ENCODE measurements around the gene SERGEF. TPM values are rescaled to one million over a fixed set of nuclear protein-coding genes. Genes with fewer than 3 reads are reported as not detected.

SERGEF gene
- total RNA-seq, 3 donors from 2014 or later: 17.6 to 22.5 (median 18.6) TPM

- ATAC-seq (no peak), DNase-seq (no peak)
- Mint-ChIP-seq H3K9me3 (no peaks in the 10 kb centered on the region), H3K4me3 (no peak overlapping the region), H3K36me3 (ENCODE audit: insufficient read depth) (peaks cover 42% of the 10 kb centered on the region), H3K4me1 (ENCODE audit: low read depth) (no peaks in the 10 kb centered on the region), H3K27me3 (ENCODE audit: low read depth) (no peaks in the 10 kb centered on the region)
Observed at GRCh38 chr11:17986007-17986710, 26.7 kb downstream of the SERGEF start.

GRCh38 chr11:17985517-17985916, 27.3 kb downstream of the SERGEF start:
- DNase-seq (no peak), ATAC-seq (no peak)
- no peaks in the 10 kb centered on the region for H3K9me3 Mint-ChIP-seq
- no peak overlapping the region for H3K4me3 Mint-ChIP-seq
- H3K36me3 Mint-ChIP-seq (ENCODE audit: insufficient read depth): peaks cover 42% of the 10 kb centered on the region
- H3K4me1 Mint-ChIP-seq (ENCODE audit: low read depth): no peaks in the 10 kb centered on the region
- H3K27me3 Mint-ChIP-seq (ENCODE audit: low read depth): no peaks in the 10 kb centered on the region

- Mint-ChIP-seq H3K36me3 (ENCODE audit: insufficient read depth) (peaks cover 43% of the 10 kb centered on the region), H3K4me3 (no peak overlapping the region)
- ATAC-seq: no peak
Observed at GRCh38 chr11:17983569-17983968, 29.3 kb downstream of the SERGEF start.

GRCh38 chr11:17979770-17980371, 33.0 kb downstream of the SERGEF start:
- DNase-seq (peak; percentile 14), ATAC-seq (peak in 1 of 2 donors; percentile 30)
- Mint-ChIP-seq H3K4me3 (no peak overlapping the region), H3K9me3 (no peaks in the 10 kb centered on the region), H3K36me3 (ENCODE audit: insufficient read depth) (peaks cover 40% of the 10 kb centered on the region), H3K27me3 (ENCODE audit: low read depth) (no peaks in the 10 kb centered on the region), H3K4me1 (ENCODE audit: low read depth) (peaks cover 4% of the 10 kb centered on the region)

More at GRCh38 chr11:17983569-17983968, 29.3 kb downstream of the SERGEF start:
- DNase-seq: no peak
- Mint-ChIP-seq H3K4me1 (ENCODE audit: low read depth) (peaks cover 4% of the 10 kb centered on the region), H3K9me3 (no peaks in the 10 kb centered on the region), H3K27me3 (ENCODE audit: low read depth) (no peaks in the 10 kb centered on the region)

- Mint-ChIP-seq H3K9me3 (no peaks in the 10 kb centered on the region), H3K36me3 (ENCODE audit: insufficient read depth) (peaks cover 32% of the 10 kb centered on the region), H3K27me3 (ENCODE audit: low read depth) (no peaks in the 10 kb centered on the region), H3K4me3 (no peak overlapping the region), H3K4me1 (ENCODE audit: low read depth) (peaks cover 4% of the 10 kb centered on the region)
- ATAC-seq (no peak), DNase-seq (no peak)
Observed at GRCh38 chr11:17978553-17979287, 34.1 kb downstream of the SERGEF start.

GRCh38 chr11:17976651-17977050, 36.2 kb downstream of the SERGEF start:
- Mint-ChIP-seq H3K36me3 (ENCODE audit: insufficient read depth) (peaks cover 40% of the 10 kb centered on the region), H3K4me3 (no peak overlapping the region), H3K4me1 (ENCODE audit: low read depth) (peaks cover 4% of the 10 kb centered on the region), H3K9me3 (peaks cover under 1% of the 10 kb centered on the region), H3K27me3 (ENCODE audit: low read depth) (no peaks in the 10 kb centered on the region)
- no peak for DNase-seq
- ATAC-seq: no peak

GRCh38 chr11:17974246-17974645, 38.6 kb downstream of the SERGEF start:
- Mint-ChIP-seq H3K9me3 (peaks cover 3% of the 10 kb centered on the region), H3K36me3 (ENCODE audit: insufficient read depth) (peaks cover 48% of the 10 kb centered on the region), H3K4me3 (no peak overlapping the region), H3K27me3 (ENCODE audit: low read depth) (no peaks in the 10 kb centered on the region), H3K4me1 (ENCODE audit: low read depth) (no peaks in the 10 kb centered on the region)
- ATAC-seq (no peak), DNase-seq (no peak)

GRCh38 chr11:17972987-17973386, 39.9 kb downstream of the SERGEF start:
- DNase-seq (no peak), ATAC-seq (no peak)
- H3K36me3 Mint-ChIP-seq (ENCODE audit: insufficient read depth): peaks cover 49% of the 10 kb centered on the region
- peaks cover 3% of the 10 kb centered on the region for H3K9me3 Mint-ChIP-seq
- no peaks in the 10 kb centered on the region for H3K4me1 Mint-ChIP-seq (ENCODE audit: low read depth)
- H3K27me3 Mint-ChIP-seq (ENCODE audit: low read depth): no peaks in the 10 kb centered on the region
- no peak overlapping the region for H3K4me3 Mint-ChIP-seq

GRCh38 chr11:17968206-17968605, 44.6 kb downstream of the SERGEF start:
- H3K4me1 Mint-ChIP-seq (ENCODE audit: low read depth): no peaks in the 10 kb centered on the region

GRCh38 chr11:17967661-17968060, 45.2 kb downstream of the SERGEF start:
- DNase-seq (no peak), ATAC-seq (no peak)
- Mint-ChIP-seq H3K36me3 (ENCODE audit: insufficient read depth) (peaks cover 45% of the 10 kb centered on the region), H3K4me1 (ENCODE audit: low read depth) (no peaks in the 10 kb centered on the region), H3K27me3 (ENCODE audit: low read depth) (no peaks in the 10 kb centered on the region), H3K9me3 (peaks cover 3% of the 10 kb centered on the region), H3K4me3 (no peak overlapping the region)

More at GRCh38 chr11:17968206-17968605, 44.6 kb downstream of the SERGEF start:
- H3K4me3 Mint-ChIP-seq: no peak overlapping the region
- H3K27me3 Mint-ChIP-seq (ENCODE audit: low read depth): no peaks in the 10 kb centered on the region
- ATAC-seq: no peak
- no peak for DNase-seq
- peaks cover 50% of the 10 kb centered on the region for H3K36me3 Mint-ChIP-seq (ENCODE audit: insufficient read depth)
- H3K9me3 Mint-ChIP-seq: peaks cover 3% of the 10 kb centered on the region

- H3K27me3 Mint-ChIP-seq (ENCODE audit: low read depth): no peaks in the 10 kb centered on the region
- no peaks in the 10 kb centered on the region for H3K4me1 Mint-ChIP-seq (ENCODE audit: low read depth)
- no peak for ATAC-seq
- no peak overlapping the region for H3K4me3 Mint-ChIP-seq
- no peaks in the 10 kb centered on the region for H3K9me3 Mint-ChIP-seq
- no peak for DNase-seq
- H3K36me3 Mint-ChIP-seq (ENCODE audit: insufficient read depth): peaks cover 61% of the 10 kb centered on the region
Observed at GRCh38 chr11:17960091-17960490, 52.8 kb downstream of the SERGEF start.

- H3K4me1 Mint-ChIP-seq (ENCODE audit: low read depth): no peaks in the 10 kb centered on the region
- DNase-seq (no peak), ATAC-seq (no peak)
- peaks cover 66% of the 10 kb centered on the region for H3K36me3 Mint-ChIP-seq (ENCODE audit: insufficient read depth)
- no peak overlapping the region for H3K4me3 Mint-ChIP-seq
- no peaks in the 10 kb centered on the region for H3K9me3 Mint-ChIP-seq
- H3K27me3 Mint-ChIP-seq (ENCODE audit: low read depth): no peaks in the 10 kb centered on the region
Observed at GRCh38 chr11:17958446-17958845, 54.4 kb downstream of the SERGEF start.

GRCh38 chr11:17954395-17955252, 58.2 kb downstream of the SERGEF start:
- no peak for ATAC-seq
- peaks cover 79% of the 10 kb centered on the region for H3K36me3 Mint-ChIP-seq (ENCODE audit: insufficient read depth)

GRCh38 chr11:17952487-17952886, 60.4 kb downstream of the SERGEF start:
- Mint-ChIP-seq H3K36me3 (ENCODE audit: insufficient read depth) (peaks cover 81% of the 10 kb centered on the region), H3K4me3 (no peak overlapping the region), H3K27me3 (ENCODE audit: low read depth) (no peaks in the 10 kb centered on the region), H3K4me1 (ENCODE audit: low read depth) (no peaks in the 10 kb centered on the region), H3K9me3 (no peaks in the 10 kb centered on the region)
- DNase-seq: no peak
- ATAC-seq: no peak

More at GRCh38 chr11:17954395-17955252, 58.2 kb downstream of the SERGEF start:
- H3K9me3 Mint-ChIP-seq: no peaks in the 10 kb centered on the region
- no peak for DNase-seq
- no peaks in the 10 kb centered on the region for H3K27me3 Mint-ChIP-seq (ENCODE audit: low read depth)
- H3K4me1 Mint-ChIP-seq (ENCODE audit: low read depth): no peaks in the 10 kb centered on the region
- H3K4me3 Mint-ChIP-seq: no peak overlapping the region

Measured in activated T-cell treated with anti-CD3 and anti-CD28 coated beads, Interleukin-2, amount 50 U/mL, for 4 hours (primary cell).